ENCODE measurements around the gene SNTA1. TPM values are rescaled to one million over a fixed set of nuclear protein-coding genes. Genes with fewer than 3 reads are reported as not detected.

The SNTA1 gene
- total and polyA plus RNA-seq, 2 experiments from 2014 or later = 3.8 to 9.3 TPM

- no peak for TF ChIP-seq EZH2 (IDR thresholded peaks at IDR 0.05; ENCODE audit: low read depth, unreplicated experiment)
- no peak for TF ChIP-seq ZNF114 (CRISPR knock-in tag; IDR thresholded peaks at IDR 0.05)
- TF ChIP-seq STAT1 (IDR thresholded peaks at IDR 0.05; ENCODE audit: unreplicated experiment) = no peak
- no peak for TF ChIP-seq JUNB (IDR thresholded peaks at IDR 0.05; ENCODE audit: unreplicated experiment)
- TF ChIP-seq NANOG (IDR thresholded peaks at IDR 0.05; ENCODE audit: borderline replicate concordance) = no peak
- no peak for TF ChIP-seq CREB1 (CRISPR knock-in tag; IDR thresholded peaks at IDR 0.05; ENCODE audit: low read depth)
- no peak for TF ChIP-seq ETS1 (IDR thresholded peaks at IDR 0.05)
- no peak for TF ChIP-seq CTCF (conservative IDR thresholded peaks at IDR 0.05; ENCODE audit: low read depth in 2 of 2)
- TF ChIP-seq, protein P1, sequence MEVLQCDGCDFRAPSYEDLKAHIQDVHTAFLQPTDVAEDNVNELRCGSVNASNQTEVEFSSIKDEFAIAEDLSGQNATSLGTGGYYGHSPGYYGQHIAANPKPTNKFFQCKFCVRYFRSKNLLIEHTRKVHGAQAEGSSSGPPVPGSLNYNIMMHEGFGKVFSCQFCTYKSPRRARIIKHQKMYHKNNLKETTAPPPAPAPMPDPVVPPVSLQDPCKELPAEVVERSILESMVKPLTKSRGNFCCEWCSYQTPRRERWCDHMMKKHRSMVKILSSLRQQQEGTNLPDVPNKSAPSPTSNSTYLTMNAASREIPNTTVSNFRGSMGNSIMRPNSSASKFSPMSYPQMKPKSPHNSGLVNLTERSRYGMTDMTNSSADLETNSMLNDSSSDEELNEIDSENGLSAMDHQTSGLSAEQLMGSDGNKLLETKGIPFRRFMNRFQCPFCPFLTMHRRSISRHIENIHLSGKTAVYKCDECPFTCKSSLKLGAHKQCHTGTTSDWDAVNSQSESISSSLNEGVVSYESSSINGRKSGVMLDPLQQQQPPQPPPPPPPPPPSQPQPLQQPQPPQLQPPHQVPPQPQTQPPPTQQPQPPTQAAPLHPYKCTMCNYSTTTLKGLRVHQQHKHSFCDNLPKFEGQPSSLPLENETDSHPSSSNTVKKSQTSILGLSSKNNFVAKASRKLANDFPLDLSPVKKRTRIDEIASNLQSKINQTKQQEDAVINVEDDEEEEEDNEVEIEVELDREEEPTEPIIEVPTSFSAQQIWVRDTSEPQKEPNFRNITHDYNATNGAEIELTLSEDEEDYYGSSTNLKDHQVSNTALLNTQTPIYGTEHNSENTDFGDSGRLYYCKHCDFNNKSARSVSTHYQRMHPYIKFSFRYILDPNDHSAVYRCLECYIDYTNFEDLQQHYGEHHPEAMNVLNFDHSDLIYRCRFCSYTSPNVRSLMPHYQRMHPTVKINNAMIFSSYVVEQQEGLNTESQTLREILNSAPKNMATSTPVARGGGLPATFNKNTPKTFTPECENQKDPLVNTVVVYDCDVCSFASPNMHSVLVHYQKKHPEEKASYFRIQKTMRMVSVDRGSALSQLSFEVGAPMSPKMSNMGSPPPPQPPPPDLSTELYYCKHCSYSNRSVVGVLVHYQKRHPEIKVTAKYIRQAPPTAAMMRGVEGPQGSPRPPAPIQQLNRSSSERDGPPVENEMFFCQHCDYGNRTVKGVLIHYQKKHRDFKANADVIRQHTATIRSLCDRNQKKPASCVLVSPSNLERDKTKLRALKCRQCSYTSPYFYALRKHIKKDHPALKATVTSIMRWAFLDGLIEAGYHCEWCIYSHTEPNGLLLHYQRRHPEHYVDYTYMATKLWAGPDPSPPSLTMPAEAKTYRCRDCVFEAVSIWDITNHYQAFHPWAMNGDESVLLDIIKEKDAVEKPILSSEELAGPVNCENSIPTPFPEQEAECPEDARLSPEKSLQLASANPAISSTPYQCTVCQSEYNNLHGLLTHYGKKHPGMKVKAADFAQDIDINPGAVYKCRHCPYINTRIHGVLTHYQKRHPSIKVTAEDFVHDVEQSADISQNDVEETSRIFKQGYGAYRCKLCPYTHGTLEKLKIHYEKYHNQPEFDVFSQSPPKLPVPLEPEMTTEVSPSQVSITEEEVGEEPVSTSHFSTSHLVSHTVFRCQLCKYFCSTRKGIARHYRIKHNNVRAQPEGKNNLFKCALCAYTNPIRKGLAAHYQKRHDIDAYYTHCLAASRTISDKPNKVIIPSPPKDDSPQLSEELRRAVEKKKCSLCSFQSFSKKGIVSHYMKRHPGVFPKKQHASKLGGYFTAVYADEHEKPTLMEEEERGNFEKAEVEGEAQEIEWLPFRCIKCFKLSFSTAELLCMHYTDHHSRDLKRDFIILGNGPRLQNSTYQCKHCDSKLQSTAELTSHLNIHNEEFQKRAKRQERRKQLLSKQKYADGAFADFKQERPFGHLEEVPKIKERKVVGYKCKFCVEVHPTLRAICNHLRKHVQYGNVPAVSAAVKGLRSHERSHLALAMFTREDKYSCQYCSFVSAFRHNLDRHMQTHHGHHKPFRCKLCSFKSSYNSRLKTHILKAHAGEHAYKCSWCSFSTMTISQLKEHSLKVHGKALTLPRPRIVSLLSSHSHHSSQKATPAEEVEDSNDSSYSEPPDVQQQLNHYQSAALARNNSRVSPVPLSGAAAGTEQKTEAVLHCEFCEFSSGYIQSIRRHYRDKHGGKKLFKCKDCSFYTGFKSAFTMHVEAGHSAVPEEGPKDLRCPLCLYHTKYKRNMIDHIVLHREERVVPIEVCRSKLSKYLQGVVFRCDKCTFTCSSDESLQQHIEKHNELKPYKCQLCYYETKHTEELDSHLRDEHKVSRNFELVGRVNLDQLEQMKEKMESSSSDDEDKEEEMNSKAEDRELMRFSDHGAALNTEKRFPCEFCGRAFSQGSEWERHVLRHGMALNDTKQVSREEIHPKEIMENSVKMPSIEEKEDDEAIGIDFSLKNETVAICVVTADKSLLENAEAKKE (CRISPR knock-in tag; IDR thresholded peaks at IDR 0.05) = no peak
- TF ChIP-seq EZH2phosphoT487 (IDR thresholded peaks at IDR 0.05; ENCODE audit: unreplicated experiment) = no peak
- TF ChIP-seq, protein P2, sequence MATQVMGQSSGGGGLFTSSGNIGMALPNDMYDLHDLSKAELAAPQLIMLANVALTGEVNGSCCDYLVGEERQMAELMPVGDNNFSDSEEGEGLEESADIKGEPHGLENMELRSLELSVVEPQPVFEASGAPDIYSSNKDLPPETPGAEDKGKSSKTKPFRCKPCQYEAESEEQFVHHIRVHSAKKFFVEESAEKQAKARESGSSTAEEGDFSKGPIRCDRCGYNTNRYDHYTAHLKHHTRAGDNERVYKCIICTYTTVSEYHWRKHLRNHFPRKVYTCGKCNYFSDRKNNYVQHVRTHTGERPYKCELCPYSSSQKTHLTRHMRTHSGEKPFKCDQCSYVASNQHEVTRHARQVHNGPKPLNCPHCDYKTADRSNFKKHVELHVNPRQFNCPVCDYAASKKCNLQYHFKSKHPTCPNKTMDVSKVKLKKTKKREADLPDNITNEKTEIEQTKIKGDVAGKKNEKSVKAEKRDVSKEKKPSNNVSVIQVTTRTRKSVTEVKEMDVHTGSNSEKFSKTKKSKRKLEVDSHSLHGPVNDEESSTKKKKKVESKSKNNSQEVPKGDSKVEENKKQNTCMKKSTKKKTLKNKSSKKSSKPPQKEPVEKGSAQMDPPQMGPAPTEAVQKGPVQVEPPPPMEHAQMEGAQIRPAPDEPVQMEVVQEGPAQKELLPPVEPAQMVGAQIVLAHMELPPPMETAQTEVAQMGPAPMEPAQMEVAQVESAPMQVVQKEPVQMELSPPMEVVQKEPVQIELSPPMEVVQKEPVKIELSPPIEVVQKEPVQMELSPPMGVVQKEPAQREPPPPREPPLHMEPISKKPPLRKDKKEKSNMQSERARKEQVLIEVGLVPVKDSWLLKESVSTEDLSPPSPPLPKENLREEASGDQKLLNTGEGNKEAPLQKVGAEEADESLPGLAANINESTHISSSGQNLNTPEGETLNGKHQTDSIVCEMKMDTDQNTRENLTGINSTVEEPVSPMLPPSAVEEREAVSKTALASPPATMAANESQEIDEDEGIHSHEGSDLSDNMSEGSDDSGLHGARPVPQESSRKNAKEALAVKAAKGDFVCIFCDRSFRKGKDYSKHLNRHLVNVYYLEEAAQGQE (IDR thresholded peaks at IDR 0.05; ENCODE audit: unreplicated experiment) = no peak
- no peak for TF ChIP-seq POLR2AphosphoS5 (IDR thresholded peaks at IDR 0.05; ENCODE audit: low read depth)
- TF ChIP-seq ZNF331 (CRISPR knock-in tag; IDR thresholded peaks at IDR 0.05; ENCODE audit: low read depth) = no peak
- Mint-ChIP-seq H3K9me3 (no peaks in the 10 kb centered on the region), H3K36me3 (ENCODE audit: low read depth) (no peaks in the 10 kb centered on the region), H3K4me1 (peaks cover 31% of the 10 kb centered on the region), H3K4me3 (no peak overlapping the region), H3K27ac (no peak overlapping the region), H3K27me3 (ENCODE audit: insufficient read depth, low read depth, poor library complexity) (peaks cover 12% of the 10 kb centered on the region)
- H3K79me2 ChIP-seq (replicated peaks; ENCODE audit: insufficient read depth) = no peaks in the 10 kb centered on the region
- peaks cover 25% of the 10 kb centered on the region for H3K4me1 ChIP-seq (ENCODE audit: insufficient read depth)
- ATAC-seq (no peak), DNase-seq (ENCODE audit: low spot score) (no peak)
- H4K20me1 ChIP-seq (replicated peaks; ENCODE audit: insufficient read depth) = no peaks in the 10 kb centered on the region
- H3K4me3 ChIP-seq = no peak overlapping the region
- no peaks in the 10 kb centered on the region for H3K9me2 ChIP-seq (ENCODE audit: insufficient read depth)
- H3F3A ChIP-seq (replicated peaks; ENCODE audit: low read depth) = no peaks in the 10 kb centered on the region
- no peak overlapping the region for H3K27ac ChIP-seq (ENCODE audit: low read depth)
- no peaks in the 10 kb centered on the region for H3K27me3 ChIP-seq (ENCODE audit: insufficient read depth)
- H3K4me2 ChIP-seq = no peak overlapping the region
- no peak overlapping the region; the same call in 1 of the 2 replicates for H2AFZ ChIP-seq
- H3K36me3 ChIP-seq (ENCODE audit: insufficient read depth) = no peaks in the 10 kb centered on the region
Observed at GRCh38 chr20:33474097-33474873, 30.7 kb upstream of the SNTA1 start.

All from GM23338 (cell line).